GM08714 (cell line): ENCODE measurements around the gene FAF1.

Experiments used
- H3K4me3 ChIP-seq: fragments of 200-500 bp; sonication (Bioruptor generic); 2 replicates; pipeline ENCODE4 v1.5.1; 2014; ENCODE audit warnings: mild to moderate bottlenecking, low read length, inconsistent platforms
- ZNF274 ChIP-seq: IDR thresholded peaks from 2 replicates; pipeline ENCODE4 v1.6.1; 2012; ENCODE audit warnings: mild to moderate bottlenecking, low read depth, low read length

The FAF1 gene

DNA sequence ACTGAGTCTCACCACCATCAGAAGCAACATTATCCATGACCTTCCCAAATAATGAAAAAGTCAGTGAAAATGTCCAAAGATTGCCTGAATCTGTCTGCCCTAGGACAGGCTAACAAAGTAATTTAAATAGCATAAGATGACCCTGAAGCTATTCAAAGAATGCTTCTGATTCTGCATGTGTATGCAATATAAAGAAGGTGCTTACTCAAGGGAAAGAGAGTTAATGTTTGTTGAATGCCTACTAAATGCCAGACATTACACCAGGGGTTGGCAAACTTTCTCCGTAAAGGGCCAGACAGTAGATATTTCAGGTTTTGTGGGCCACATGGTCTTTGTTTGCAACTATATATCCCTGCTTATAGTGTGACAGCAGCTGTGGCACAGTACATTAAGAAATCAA is 314.9 kb downstream of the FAF1 start:
- no peak for TF ChIP-seq ZNF274
- H3K4me3 ChIP-seq: no peak overlapping the region

DNA sequence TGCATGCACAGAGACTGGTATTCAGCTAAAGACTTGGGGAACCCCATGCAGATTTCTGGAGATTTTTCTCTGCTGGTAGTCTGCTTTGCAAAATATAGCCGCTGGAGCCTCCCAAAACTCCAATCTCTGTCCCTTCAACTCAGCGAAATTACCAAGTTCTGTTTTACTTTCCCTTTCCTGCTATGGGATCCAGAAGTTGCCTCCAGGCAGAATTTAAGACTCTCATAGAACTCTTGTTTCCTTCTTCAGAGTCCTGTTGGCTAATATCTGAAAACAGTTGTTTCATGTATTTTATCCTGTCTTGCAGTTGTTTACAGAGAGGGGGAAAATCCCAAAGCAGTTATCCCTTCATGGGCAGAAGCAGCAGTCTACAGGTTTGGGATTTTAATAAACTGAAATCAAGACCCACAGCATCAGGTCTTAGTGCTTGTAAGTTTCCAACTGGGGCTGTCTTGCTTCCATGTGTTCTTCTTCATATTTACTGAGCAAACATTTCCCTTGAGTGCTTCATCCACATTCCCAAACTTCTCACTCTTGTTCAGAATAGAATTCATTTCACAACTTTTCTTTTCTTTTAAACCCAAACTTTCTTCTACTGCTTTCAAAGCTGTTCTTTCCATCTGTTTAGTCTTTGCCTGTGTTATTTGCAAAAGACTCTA is 315.5 kb downstream of the FAF1 start:
- H3K4me3 ChIP-seq: no peak overlapping the region
- TF ChIP-seq ZNF274: no peak

DNA sequence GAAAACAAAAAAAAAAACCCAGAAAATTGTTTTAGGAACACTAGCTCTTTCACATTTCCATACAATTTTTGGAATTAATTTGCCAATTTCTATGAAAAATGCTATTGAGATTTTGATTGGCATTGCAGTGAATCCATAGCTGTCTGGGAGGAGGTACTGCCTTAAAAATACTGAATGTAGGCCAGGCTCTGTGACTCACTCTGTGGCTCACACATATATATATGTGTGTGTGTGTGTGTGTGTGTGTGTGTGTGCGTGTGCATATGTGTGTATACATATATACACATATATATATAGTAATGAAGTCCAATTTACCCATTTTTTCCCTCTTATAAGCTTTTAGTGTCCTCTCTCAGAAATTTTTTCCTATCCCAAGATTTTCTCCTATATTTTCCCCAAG is 322.6 kb downstream of the FAF1 start:
- H3K4me3 ChIP-seq: no peak overlapping the region
- no peak for TF ChIP-seq ZNF274

DNA sequence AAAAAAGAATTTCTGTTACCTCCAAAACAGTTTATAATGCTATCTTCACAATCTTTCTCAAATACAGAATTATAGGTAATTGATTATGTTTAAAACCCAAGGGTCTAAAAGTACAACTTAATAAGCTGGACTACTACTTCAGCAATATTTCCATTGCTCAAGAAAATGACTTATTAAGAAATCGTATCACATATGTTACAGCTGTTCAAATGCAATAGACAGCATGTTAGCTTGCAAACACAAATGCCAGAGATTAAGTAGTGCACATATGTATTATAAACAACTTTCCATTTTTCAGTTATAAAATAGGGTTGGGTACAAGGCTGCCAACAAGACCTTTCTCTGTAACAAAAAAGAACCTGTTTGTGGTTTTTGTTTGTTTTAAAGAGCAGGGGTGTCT is 325.8 kb downstream of the FAF1 start:
- TF ChIP-seq ZNF274: no peak
- no peak overlapping the region for H3K4me3 ChIP-seq

DNA sequence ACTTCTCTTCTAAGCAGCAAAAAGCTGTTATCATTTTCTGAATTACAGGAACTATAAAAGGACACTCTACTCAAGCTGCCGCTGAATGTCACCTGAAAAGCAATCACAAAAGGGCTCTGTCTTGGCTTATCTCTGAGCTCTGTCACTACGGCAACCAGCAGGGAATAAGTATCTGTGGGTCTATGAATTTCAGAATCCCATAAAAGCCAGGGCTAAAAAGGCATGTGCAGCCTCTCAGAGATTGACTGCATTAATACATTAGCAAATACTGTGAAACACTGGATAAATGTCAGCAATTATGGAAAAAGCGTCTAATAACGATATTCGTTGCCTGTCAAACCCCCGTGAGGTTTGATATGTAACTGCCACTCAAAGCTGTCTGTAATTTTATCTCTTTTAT is 326.6 kb downstream of the FAF1 start:
- no peak overlapping the region for H3K4me3 ChIP-seq
- no peak for TF ChIP-seq ZNF274

DNA sequence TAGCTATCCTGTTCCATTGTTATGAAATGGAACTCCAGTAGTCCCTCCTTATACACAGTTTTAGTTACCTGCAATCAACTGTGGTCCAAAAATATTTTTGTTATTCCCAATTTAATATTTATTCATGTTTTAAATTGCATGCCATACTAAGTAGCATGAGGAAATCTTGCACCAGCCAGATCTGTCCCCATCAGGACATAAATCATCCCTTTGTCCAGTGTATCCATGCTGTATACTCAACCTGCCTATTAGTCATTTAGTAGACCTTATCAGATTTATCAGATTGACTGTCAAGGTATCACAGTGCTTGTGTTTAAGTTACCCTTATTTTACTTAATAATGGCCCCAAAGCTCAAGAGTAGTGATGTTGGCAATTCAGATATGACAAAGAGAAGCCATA is 328.9 kb downstream of the FAF1 start:
- H3K4me3 ChIP-seq: no peak overlapping the region
- TF ChIP-seq ZNF274: no peak

DNA sequence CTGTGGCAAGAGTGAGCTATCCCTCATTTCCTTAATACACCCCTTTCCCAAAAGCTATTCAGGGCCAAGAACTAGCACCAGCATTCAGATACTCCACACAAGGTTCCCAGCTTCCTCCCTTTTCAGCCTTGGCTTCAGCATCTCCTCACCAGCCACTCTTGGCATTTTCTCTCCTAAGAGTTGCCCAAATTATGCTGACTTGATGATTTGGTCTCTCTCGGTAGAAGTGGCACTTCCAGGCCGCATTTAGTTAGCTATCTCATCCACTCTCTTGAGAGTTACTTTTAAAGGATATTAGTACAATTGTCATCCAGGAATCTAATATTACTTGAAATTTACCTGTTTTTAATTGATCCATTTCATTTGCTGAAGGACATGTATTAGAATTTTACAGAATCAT is 337.8 kb downstream of the FAF1 start:
- H3K4me3 ChIP-seq: no peak overlapping the region
- TF ChIP-seq ZNF274: no peak

DNA sequence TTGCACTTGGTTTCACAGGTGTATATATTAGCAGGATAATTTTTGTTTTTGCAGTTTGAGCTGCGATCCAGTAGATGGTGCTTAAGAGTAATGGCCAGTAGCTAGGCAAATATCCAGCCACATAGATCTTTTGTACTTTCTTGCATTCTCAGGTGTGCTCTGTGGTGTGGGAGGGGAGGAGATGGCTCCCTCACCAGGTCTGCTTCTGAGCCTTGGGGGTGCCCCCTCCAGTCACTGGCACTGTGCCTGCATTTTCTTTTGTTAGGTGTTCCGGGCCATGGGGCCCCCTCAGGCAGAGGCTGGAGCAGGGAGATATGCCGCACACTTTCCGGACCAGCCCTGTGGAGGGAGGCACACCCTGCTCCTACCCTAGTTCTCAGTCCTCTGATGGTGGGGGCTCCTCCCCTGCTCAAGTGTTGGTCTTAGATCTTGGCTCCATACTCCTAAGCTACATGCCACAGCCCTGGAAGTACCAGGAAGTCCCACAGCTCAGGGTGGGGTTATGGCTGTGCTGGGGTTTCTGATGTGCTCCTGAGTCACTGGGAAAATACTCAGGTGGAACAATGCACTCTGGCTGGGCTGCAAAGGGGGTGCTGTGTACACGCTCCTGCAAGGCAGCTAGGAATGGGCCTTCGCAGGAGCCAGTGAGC is 339.3 kb downstream of the FAF1 start:
- H3K4me3 ChIP-seq: no peak overlapping the region
- TF ChIP-seq ZNF274: no peak

DNA sequence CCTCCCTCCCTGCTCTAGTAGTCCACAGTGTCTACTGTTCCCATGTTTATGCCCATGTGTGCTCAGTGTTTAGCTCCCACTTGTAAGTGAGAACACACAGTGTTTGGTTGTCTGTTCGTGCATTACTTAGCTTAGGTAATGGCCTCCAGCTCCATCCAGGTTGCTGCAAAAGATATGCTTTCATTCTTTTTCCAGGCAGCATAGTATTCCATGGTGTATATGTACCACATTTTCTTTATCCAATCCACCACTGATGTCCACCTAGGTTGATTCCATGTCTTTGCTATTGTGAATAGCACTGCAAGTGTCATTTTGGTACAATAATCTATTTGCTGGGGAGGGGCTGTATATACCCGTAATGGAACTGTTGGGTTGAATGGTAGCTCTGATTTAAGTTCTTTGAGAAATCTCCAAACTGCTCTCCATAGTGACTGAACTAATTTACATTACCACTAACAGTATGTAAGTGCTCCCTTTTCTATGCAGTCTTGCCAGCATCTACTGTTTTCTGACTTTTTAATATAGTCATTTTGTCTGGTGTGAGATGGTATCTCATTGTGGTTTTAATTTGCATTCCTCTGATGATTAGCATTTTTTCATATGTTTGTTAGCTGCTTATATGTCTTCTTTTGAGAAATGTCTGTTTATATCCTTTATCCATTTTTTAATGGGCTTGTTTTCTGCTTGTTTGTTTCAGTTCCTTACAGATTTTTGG is 344.9 kb downstream of the FAF1 start:
- no peak overlapping the region for H3K4me3 ChIP-seq
- TF ChIP-seq ZNF274: no peak

DNA sequence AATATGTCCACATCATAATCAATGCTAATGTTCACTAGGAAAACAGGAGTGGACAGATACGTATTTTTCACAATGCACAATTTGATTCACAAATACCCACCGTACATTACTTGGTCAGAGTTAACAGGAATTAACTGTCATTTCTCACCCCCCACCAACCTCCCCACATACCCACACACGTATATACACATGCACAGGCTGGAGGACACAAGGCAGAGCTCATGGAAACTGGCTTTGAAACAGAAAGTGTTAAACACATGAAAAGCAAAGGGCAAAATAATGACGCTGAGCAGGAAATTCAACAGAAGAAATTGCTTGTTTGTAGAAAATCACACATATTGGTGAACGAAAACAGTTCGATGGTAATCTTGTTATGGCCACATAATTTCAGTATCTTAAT is 348.4 kb downstream of the FAF1 start:
- H3K4me3 ChIP-seq: no peak overlapping the region
- no peak for TF ChIP-seq ZNF274

DNA sequence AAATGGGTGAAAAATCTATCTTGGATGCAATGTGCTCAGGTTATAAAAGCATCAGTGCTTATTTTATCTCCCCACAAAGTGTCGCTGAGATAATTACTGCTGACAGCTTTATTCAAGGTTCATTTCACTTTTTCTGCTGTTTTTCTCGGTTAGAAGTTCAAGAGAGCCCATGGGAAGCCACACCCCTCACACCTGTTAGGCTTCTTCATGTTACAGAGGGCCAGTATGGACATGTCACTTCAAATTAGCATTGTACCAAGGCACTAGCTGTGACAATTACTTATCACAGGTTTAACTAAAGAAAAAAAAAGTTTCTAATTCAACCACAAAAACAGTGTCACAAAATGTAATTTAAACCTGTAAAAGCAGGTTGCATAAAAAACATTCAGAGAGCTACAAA is 349.5 kb downstream of the FAF1 start:
- no peak for TF ChIP-seq ZNF274
- no peak overlapping the region for H3K4me3 ChIP-seq

DNA sequence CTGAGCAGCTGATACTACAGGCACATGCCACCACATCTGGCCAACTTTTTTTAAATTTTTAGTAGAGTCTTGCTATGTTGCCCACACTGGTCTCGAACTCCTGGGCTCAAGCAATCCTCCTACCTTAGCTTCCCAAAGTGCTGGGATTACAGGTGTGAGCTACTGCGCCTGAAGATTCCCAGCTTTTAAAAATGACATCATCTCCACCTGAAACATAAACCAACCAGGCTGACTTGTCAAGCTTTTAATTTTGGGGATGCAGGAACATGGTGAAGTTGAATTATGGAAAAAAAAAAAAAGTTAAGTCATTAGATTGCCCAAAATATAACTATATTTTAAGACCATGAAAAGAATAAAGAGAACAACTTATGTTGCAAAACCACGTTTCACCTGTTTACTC is 350.6 kb downstream of the FAF1 start:
- no peak for TF ChIP-seq ZNF274
- no peak overlapping the region for H3K4me3 ChIP-seq

DNA sequence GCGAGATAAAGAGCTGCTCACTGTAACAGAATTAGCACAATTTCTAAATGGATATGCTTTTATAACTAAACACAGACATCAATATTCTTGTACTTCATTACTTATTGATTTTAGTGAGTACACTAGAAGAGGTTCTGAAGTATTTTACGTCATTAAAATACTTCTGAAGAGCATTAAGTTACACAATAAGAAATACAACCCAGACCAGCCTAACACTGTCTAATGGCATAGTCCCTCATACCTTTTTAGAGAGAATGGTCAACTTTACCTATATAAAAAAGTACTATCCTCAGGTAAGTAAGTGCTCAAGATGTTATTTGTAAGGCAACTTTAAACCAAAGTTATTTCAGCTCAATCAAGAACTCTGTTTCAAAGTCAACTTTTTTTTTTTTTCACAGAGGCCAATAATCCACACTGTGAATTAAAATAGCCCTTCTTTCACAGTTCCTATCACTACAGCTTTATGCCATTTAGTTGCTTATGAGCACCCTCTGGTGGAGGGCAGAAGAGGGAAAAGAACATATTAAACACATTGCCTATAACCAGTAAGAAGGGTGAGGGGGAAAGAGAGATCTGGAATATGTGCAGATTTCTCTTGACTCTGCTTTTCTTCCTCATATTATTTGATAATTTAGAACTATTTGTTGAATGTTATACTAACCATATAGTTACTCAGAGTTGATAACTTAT is 354.7 kb downstream of the FAF1 start:
- TF ChIP-seq ZNF274: no peak
- H3K4me3 ChIP-seq: no peak overlapping the region

DNA sequence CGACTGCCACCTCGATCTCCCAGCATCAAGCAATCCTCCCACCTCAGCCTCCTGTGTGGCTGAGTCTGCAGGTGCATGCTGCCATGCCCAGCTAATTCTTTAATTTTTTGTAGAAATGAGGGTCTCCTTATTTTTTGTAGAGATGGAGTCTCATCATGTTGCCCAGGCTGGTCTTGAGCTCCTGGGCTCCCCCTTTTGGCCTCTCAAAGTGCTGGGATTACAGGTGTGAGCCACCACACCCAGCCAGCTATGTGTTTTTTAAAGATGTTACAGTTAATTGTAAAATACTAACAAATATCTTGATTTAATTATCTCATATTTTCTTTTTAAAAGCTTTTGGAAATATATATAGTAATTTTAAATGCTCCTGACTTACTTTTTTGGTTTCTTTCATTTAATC is 355.5 kb downstream of the FAF1 start:
- no peak overlapping the region for H3K4me3 ChIP-seq
- no peak for TF ChIP-seq ZNF274
